GM19240 (cell line): ENCODE data around the gene STX8.
A peak's percentile ranks its signal among the peaks of the same experiment; 100 is the strongest.

Source experiments
- DNase-seq: peaks from one replicate; pipeline ENCODE4 v3.0.0; 2011; ENCODE audit warnings: low spot score; ENCODE audit not compliant: insufficient read length

Gene STX8

DNA sequence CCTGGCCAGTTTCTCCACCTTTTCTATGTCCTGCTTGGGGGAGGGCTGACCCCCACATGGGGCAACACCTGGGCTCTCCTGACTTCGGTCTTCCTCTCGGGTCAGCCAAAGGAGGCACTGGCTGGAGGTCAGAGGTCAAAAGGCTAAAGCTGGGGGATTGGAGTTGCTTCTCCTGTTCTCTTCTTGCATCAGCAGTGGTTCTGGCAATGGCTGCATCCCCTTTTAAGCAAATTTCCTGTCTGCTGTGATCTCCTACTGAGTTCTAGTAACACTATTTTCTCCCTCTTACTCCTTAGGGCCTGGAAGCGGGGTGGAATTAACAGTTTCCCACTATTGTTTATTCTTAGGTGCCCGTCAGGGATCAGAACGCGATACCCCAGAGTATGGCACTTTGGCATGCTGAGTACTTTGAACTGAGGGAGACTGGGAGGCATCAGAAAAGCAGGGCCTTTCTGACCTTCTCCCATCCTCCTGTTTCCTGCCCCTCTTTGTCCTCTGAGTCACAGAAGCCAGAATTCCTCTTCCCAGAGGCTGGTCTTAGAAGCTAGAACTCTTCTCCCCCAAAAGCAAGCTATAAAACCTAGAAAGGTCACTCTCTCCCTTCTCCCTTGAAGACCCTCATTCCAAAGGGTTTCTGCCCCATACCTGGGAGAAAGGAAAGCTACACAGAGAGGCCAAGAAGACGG lies 268.2 kb downstream of the STX8 start:
- DNase-seq, result no peak

DNA sequence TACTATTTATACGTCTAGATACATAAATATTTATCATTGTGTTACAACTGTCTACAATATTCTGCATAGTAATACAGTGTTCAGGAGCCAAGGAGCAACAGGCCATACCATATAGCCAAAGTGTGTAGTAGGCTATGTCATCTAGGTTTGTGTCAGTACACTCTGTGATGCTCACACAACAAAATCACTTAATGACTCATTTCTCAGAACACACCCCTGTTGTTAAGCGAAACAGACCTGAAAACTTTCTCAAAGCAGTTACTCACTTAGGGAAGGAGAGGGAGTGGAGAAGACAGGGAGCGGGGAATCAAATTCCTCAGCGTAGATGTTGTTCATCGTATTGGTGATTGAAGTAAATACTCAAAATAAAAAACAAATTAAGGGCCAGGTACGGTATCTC lies 269.5 kb downstream of the STX8 start:
- no peak for DNase-seq

DNA sequence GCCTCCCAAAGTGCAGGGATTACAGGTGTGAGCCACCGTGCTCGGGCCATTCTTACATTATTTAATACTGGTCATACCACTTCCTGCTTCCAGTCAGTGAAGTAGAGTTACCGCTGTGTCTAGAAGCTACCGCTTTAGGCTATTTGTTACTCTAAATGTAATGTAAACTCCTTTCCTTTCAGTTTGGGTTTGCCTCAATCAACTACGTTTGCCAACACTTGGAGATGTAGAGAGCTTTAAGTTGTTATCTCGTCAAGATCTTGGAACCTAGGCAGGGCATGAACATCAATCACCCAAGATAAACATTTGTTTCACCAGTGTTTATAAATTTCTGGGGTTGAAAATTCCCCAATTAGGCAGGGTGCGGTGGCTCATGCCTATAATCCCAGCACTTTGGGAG lies 275.9 kb downstream of the STX8 start:
- no peak for DNase-seq

DNA sequence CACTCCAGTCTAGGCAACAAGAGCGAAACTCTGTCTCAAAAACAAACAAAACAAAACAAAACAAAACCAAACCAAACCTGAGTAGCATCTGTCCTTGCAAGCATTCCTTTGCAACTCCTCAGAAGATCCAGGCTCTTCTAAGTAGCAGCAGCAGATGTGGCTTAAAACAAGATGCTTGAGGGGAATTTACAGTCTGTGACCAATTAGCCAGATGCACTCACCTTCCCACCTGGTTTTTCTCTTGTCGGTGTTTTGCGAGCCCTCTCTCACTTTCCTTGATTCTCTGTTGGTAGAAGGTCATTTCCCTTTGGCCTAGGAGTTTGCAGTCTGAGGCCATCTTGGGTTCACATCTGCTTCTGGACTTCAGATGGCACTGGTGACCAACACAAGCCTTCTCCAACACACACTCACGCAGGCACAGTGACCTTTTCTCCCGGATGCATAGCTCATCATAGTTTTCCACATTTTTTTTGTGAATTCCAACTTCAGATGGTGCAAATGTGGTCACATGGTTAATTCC lies 276.8 kb downstream of the STX8 start:
- no peak for DNase-seq

DNA sequence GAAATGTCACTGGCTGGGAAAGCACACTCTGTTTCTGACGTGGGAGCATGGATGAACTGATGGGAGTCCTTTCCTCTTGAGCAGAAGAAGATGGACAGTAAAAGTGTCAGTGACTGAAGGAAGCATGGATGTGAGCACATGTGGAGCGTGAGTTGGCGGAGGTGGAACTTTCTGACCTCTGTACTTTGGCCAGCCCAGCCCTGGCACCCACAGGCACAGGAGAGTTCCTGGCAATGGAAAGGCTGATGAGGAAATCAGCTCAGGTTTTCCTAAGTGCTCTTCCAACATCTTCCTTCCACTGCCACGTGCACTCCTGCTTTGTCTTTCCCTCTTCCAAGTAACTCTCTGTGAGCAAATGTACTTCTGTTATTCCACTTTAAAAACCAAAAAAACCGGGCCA lies 277.5 kb downstream of the STX8 start:
- no peak for DNase-seq

DNA sequence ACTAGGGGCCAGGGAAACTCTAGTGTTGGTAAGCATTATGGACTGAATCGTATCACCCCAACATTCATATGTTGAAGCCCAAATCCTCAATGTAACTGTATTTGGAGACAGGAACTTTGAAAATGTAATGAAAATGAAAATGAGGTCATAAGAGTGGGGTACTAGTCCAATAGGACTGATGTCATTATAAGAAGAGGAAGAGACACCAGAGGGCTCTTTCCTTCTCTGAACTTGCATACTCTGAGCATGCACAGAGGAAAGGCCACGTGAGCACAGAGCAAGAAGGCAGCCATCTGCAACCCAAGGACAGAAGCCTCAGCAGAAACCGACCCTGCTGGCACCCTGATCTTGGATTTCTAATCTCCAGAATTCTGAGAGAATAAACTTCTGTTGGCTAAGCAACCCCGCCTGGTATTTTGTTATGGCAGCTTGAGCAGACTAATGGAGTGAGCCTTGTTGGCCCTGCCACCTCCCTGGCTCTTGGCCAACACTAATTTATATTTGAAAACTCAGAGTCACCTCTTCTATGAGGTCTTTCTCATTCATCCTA lies 280.9 kb downstream of the STX8 start:
- DNase-seq, result no peak

DNA sequence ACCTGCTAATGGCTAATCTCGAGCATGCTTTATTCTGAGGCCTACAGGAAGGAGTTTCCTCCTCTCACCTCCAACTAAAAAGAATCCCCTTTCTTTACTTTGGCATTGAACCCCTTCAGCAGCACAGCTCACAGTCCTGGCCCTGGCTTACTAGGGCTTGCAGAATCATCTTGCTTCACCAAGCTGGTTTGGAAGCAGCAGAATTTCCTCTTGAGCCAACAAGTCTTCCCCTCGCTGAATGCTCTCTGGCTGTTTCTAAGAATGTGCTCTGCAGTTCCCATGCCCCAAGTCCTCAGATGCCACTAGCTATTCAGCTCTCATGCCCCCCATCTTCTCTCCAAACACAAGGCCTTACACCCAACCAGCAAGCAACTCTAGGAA lies 283.1 kb downstream of the STX8 start:
- DNase-seq, result no peak

DNA sequence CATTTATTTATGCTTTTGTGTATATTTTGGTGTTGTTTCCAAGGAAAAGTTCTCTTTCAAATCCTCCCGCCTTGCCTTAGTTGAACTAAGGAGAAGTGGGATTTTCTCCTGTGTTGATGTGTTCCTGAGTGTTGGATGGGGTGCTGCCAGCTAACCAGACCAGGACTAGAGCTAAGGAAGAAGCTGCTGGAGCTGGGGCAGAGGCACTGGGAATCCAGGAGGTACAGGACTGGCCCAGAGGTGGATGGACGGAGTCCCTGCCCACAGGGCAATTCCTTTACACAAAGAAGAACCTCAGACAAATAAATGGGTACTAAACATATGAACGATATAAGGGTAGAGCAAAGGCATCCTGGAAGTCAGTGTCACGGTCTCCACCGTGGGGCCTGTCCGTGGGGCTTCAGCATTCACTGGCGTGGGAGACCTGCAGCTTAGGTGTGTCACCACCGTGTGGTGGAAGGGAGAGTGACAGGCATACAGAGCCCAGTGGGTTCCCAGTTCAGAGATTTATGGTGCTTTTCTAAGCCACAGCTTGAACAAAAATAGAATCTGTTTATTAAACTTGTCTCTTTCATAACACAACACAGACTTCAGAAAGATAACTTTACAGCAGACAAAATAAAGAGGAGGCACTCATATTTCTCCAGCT lies 283.6 kb downstream of the STX8 start:
- peak; percentile 45 for DNase-seq

DNA sequence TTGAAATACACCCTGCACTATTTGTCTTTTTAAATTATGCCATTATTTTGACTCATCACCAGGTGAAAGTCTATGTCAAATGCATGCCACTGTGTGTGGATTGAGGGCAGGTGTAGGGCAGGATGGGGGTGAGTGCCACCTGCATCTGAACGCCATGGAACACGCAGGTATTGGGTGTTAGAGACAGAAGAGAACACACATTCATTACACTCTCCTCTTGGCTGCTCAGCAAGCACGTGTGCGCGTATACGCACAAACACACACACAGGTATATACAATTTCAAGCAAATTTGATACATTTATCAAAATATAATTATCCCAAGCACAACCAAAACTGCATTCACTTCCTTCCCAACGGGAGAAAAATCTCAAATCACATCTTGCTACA lies 285.4 kb downstream of the STX8 start:
- no peak for DNase-seq

DNA sequence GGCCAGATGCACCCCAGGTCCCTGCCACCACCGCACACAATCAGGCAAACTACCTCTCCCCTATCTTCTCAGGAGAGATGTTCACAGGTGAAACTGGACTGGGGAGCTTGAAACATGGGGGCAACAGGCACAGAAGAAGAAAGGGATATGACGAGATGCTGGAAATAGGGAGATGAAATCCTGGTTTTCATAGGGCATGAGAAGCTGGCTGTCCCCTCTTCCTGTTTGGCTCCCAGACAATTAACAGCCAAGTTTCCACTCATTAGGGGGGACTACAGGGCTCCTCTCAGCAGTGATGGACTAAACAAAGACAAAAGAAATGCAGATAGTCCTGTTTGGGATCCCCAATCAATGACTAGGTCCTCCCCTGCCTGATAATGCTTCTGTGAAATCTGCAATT lies 288.3 kb downstream of the STX8 start:
- no peak for DNase-seq

DNA sequence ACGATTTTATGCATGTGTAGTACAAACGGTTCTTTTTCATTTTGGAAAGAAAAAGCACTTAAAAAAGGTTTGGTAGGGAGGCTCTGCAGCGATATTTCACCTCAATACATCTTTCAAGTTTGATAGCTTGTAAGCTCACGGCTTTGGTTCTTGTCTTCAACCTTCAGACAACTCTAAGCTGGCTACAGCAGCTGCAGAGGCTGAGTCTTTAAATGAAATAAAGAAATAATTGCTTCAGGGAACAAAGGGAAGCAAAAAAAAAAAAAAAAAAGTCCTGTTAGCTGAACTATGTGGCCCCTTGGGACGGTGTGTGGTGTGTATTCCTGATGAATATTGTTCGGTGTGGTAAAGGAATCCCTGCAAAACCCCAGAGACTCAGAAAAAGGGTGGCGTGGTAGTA lies 289.2 kb downstream of the STX8 start:
- no peak for DNase-seq

DNA sequence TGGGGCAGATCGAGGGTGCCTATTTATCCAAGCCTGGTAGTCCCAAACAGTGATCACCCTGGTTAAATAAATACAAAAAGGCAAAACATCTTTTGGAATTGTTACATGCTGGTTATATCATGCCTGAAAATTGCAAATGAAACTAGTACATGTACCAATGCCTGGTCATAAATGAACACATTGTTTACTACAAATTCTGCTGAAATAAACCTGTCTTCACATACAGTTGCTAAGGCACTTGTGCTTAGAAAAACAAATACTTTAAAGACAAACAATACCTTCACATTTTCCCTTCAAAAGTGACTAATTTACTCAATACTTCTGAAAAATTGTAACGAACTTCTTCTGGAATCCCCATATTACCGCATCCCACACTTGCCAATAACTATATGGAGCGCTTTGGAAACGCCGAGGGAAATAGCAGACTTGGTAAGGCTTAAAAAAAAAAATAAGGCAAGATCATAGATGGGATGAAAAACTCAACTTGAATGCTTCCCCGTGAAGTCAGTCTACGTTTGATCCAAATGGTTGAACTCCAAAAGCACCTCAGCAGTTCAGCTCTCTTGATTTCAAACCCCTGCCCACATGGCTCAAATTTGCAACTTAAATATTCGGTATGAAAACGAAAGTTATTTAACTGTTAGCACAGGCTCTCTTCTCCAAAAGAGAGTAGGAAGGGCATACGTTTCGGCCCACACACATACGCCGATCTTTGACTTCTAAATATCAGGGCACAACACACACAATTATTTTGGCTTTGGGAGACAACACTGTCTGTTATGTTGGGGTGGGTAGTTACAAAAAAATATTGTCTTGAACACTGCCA lies 289.8 kb downstream of the STX8 start:
- no peak for DNase-seq

DNA sequence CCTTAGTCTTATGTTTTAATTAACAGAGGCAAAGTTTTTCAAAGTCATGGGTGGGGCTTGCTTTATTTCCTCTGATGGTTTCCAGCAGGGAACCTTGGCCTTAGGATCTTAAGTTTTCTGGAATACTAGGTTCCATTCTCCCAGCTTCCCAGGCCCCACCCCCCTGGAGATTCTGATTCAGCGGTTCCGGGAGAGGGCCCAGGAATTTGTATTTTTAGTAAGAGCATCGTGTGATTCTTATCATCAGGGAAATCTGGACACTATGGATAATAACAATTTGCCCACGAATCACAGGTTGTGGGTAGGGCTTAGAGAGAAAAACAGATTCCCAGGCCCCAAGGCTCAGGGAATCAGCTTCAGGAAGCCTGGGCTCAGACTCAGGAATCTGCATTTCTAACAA lies 290.7 kb downstream of the STX8 start:
- DNase-seq, result no peak

DNA sequence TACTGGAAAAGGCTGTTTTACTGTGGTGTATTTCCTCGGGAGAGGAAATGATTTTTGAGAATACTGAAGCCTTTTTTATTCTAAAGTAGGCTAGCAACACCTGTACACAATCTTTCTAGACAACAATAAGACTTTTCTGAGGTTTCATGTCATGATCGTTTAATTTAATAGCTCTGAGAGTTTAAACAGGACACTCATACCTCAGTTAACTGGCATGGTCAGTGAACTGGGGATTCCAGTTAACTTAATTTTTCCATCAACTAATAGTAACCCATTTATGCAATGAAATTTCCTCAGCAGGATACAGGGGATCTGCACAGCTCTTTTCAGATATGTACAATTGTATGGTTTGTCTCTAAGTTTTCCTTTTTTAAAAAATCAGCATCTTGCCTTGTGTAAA lies 291.7 kb downstream of the STX8 start:
- DNase-seq, result no peak

DNA sequence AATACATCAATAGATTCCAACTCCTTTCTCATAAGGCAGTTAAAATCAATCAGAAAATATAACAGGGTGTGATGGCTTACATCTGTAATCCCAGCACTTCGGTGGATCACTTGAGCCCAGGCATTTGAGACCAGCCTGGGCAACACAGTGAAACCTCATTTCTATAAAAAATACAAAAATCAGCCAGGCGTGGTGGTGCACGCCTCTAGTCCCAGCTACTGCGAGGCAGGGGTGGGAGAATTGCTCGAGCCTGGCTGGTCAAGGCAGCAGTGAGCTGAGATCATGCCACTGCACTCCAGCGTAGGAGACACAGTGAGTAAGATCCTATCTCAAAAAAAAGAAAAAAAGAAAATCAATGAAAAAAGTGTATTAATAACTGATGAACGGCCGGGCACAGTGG lies 295.7 kb downstream of the STX8 start:
- DNase-seq, result no peak

DNA sequence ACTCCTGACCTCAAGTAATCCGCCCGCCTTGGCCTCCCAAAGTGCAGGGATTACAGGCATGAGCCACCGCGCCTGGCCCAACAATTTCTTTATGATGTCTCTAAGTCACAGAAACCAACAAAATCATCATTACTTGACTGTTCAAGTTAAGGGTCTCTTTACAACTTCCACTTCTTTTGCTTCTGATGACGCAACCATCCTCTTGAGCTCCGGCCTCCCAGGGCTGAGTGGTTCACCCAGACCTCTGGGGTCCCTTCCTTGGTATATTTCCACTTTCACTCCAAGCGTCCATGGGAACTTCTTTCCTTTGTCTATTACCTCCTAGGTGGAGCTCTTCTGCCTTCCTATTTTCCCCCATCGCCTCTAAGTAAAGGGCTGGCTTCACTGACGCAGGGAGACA lies 300.6 kb downstream of the STX8 start:
- no peak for DNase-seq

DNA sequence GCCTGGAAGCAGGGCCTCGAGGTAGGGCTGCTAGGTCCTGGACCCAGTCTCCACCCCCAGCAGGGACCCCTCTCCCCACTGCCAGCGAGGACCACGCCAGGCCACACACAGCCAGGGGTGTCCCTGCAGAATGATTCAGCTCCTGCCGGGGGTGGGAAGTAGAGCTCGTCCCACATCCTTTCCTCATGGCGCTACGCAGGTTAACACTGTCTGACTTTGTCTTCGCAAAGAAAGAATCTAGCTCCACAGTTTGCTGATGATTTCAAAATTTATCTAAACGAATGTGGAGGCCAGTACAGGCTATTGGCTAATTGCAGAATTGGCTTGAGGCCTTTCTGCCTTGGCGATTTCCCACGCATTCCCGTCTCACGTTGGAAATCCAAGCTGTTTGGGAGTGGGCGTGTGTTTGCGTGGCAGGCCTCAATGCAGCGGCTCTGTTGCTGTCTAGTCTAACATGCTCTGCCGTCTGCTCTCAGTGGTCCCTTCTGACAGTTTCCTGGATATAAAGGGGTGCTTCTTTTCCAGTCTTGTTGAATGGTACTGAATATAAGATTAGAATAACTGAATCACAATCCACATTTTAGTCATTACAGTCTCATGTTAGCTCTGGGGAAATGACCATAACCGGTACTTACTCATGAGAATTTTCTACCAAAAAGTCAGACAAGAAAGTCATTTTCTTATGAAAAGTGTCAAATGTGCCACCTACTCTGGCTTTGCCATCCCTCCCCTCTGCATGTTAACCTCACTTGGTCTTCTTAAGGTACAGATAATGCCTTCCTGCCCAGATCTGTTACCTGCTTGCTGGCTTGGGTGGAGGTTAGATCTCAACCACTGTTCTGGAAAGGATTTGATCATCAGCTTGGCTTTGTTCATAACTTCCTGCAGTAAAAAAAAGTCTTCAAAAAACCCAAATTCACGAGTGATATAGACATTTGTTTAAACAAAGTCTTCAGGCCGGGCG lies 301.9 kb downstream of the STX8 start:
- no peak for DNase-seq

DNA sequence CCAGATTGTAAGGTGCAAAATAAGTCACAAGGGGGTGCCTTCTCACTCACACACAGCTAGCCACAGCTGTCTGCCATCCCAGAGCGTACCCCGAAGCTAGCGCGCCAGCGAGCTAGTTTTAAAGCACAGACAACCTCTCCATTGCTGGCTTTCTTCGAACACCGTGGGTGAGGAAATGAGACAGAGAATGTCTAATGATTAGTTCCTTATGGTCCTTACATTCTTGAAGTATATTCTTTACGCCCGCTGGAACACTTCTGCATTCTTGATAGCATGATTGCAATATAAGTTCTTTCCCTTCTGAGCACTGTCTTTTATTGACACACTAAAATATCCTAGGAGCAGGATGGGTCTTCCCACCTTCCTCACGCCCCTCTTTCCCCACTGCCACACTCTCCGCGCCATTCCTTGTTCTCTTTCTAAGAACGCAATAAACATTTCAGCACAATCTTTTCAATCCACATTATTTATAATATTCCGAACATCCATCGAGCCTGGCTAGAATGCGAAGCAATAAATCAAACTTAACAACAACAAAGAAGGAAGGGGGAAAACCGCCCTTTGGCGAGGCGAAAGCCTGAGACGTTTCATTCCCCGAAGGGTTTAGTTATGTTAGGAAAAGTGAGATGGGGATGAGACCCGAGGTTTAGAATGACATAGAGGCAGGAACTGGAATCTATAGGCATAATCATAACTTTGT lies 303.0 kb downstream of the STX8 start:
- DNase-seq, result no peak

DNA sequence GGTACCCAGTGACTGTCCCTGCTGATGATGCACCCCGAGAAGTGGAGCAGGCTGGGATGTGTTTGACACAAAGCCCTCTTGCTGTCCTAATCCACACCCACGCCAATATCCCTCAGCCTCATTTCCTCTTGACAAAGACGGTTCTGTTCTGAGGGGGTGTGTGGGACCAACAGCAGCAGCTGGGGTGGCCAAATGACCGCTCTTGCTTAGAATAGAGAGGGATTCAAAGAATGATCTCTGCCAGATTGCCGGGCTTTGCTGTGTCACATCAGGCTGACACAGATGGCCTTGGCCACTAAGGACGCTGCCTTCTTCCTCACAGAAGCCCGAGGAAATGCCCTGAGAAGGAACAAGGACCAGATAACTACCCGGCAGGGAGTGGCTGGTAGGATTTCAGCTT lies 303.6 kb downstream of the STX8 start:
- no peak for DNase-seq

DNA sequence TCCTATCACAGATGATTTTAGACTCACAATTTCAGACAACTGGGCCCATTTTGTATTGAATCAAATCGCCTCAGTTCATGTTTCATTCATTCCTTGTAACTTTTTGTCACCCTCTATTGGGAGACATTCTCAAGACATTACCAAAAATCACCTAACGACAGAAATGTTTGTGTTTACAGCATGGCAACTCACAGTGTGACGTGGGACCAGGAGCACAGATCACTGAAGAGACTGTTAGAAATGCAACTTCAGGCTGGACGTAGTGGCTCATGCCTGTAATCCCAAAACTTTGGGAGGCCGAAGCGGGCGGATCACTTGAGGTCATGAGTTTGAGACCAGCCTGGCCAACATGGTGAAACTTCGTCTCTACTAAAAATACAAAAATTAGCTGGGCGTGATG lies 304.7 kb downstream of the STX8 start:
- no peak for DNase-seq
